Small intestine (tissue), 7 donors: ENCODE measurements around the gene DAPK2. TPM values are rescaled to one million over a fixed set of nuclear protein-coding genes. Genes with fewer than 3 reads are reported as not detected.
A peak's percentile ranks its signal among the peaks of the same experiment; 100 is the strongest.

Experiments used
- DNase-seq, 2 donors: peaks; one replicate each; pipeline versions ENCODE4 v3.0.0 to v3.0.0-alpha.2; 2013
- FAIRE-seq: peaks from 2 replicates; lab custom pipeline; 2012; peaks lifted over from hg19 to GRCh38; lab: Jason Lieb, UNC
- H3K27ac ChIP-seq, 3 donors: one replicate each; pipeline ENCODE4 v1.5.1; 2013; ENCODE audit warnings: low read length in 2 of 3, mild to moderate bottlenecking in 2 of 3, control low read depth in 1 of 3, inconsistent platforms in 1 of 3, low read depth in 1 of 3, moderate library complexity in 1 of 3
- H3K27me3 ChIP-seq, 3 donors: one replicate each; pipeline ENCODE4 v1.6.1; 2013; ENCODE audit warnings: low read length in 3 of 3, inconsistent platforms in 1 of 3; ENCODE audit not compliant: control insufficient read depth in 3 of 3, insufficient read depth in 3 of 3
- H3K36me3 ChIP-seq, 3 donors: one replicate each; pipeline ENCODE4 v1.6.1; 2013; ENCODE audit warnings: low read length in 3 of 3, inconsistent platforms in 1 of 3, low read depth in 1 of 3, mild to moderate bottlenecking in 1 of 3, moderate library complexity in 1 of 3; ENCODE audit not compliant: control insufficient read depth in 3 of 3, insufficient read depth in 2 of 3
- H3K4me1 ChIP-seq, 3 donors: one replicate each; pipeline ENCODE4 v1.6.1; 2013; ENCODE audit warnings: low read length in 2 of 3, inconsistent platforms in 1 of 3, low read depth in 1 of 3, mild to moderate bottlenecking in 1 of 3, moderate library complexity in 1 of 3; ENCODE audit not compliant: control insufficient read depth in 3 of 3, insufficient read depth in 2 of 3
- H3K4me3 ChIP-seq, 3 donors: one replicate each; pipeline ENCODE4 v1.5.1; 2013; ENCODE audit warnings: low read length in 3 of 3, control low read depth in 1 of 3, inconsistent platforms in 1 of 3, low read depth in 1 of 3, mild to moderate bottlenecking in 1 of 3, moderate library complexity in 1 of 3
- H3K9me3 ChIP-seq, 2 donors: one replicate each; pipeline ENCODE4 v1.6.1; 2013; ENCODE audit warnings: low read depth in 1 of 2, low read length in 1 of 2; ENCODE audit not compliant: control insufficient read depth in 2 of 2, insufficient read depth in 1 of 2
- whole genome bisulfite sequencing, 3 donors: extraction: QIAGEN DNeasy Blood & Tissue Kit; methylation state at CpG; one replicate each; pipeline ENCODE4 v1.1.7; 2013; 5-methylcytosine and 5-hydroxymethylcytosine counted together
- polyA plus RNA-seq, 4 donors: library from polyadenylated mRNA; stranded (reverse) in 3 of 4; unstranded in 1 of 4; fragments of 200-250 nt in 3 of 4; fragments of 120-200 nt in 1 of 4; gene quantifications; one replicate each; pipeline versions ENCODE4 v1.2.1 to v1.2.3, GENCODE V29; 2013
- donor health status: healthy with polysubstance abuse.
- donor health status: control.
- donor health status: control.
- donor health status: Bipolar disorder and iron deficiency.
- donor health status: healthy.

The DAPK2 gene
- polyA plus RNA-seq, 4 donors, result 10.3 to 91.6 (median 47.5) TPM

- Histone ChIP-seq H3K4me1 (peaks cover 11 to 12% (median 12%) of the 10 kb centered on the region in 3 donors), H3K27me3 (no peaks in the 10 kb centered on the region), H3K36me3 (peaks cover 0 to 5% (median 0%) of the 10 kb centered on the region in 3 donors), H3K9me3 (no peaks in the 10 kb centered on the region), H3K27ac (no peak overlapping the region), H3K4me3 (no peak overlapping the region)
- FAIRE-seq (no peak), DNase-seq (no peak)
- 92 to 97% (median 92%) methylated on average over 4 of the region's 4 CpGs for WGBS, 3 donors
These were observed 48.4 kb downstream of the DAPK2 start for GRCh38 chr15:63997715-63998442.

GRCh38 chr15:63996794-63997357, 49.4 kb downstream of the DAPK2 start:
- peaks cover 0 to 5% (median 0%) of the 10 kb centered on the region in 3 donors for H3K36me3 ChIP-seq
- no peaks in the 10 kb centered on the region for H3K9me3 ChIP-seq
- no peak for DNase-seq
- H3K27ac ChIP-seq, result no peak overlapping the region
- no peaks in the 10 kb centered on the region for H3K27me3 ChIP-seq
- no peak overlapping the region for H3K4me3 ChIP-seq
- no peak for FAIRE-seq
- peaks cover 11 to 13% (median 12%) of the 10 kb centered on the region in 3 donors for H3K4me1 ChIP-seq
- WGBS, 3 donors, result 84 to 90% (median 88%) methylated on average over 4 of the region's 4 CpGs

GRCh38 chr15:63995789-63996188, 50.5 kb downstream of the DAPK2 start:
- Histone ChIP-seq H3K27ac (no peak overlapping the region), H3K9me3 (no peaks in the 10 kb centered on the region), H3K36me3 (peaks cover 0 to 6% (median 0%) of the 10 kb centered on the region in 3 donors), H3K4me3 (no peak overlapping the region), H3K27me3 (no peaks in the 10 kb centered on the region), H3K4me1 (peaks cover 11 to 13% (median 12%) of the 10 kb centered on the region in 3 donors)
- FAIRE-seq (no peak), DNase-seq (no peak)
- 84 to 100% (median 97%) methylated on average over 1 of the region's 1 CpG for WGBS, 3 donors

- H3K4me1 ChIP-seq, result peaks cover 0 to 11% (median 9%) of the 10 kb centered on the region in 3 donors
- H3K27me3 ChIP-seq, result no peaks in the 10 kb centered on the region
- peak overlapping the region in 1 of 3 donors; percentile 23 for H3K27ac ChIP-seq
- FAIRE-seq (no peak), DNase-seq (no peak)
- peaks cover 0 to 7% (median 0%) of the 10 kb centered on the region in 3 donors for H3K36me3 ChIP-seq
- WGBS, 3 donors, result 45 to 53% (median 45%) methylated on average over 4 of the region's 4 CpGs
- no peaks in the 10 kb centered on the region for H3K9me3 ChIP-seq
- no peak overlapping the region for H3K4me3 ChIP-seq
These were observed 52.1 kb downstream of the DAPK2 start for GRCh38 chr15:63994073-63994600.

- peak in 1 of 2 donors; percentile 58 for DNase-seq
- WGBS, 3 donors, result 12 to 32% (median 29%) methylated on average over 1 of the region's 1 CpG
- H3K27ac ChIP-seq, result peak overlapping the region in 1 of 3 donors; percentile 32
These were observed 54.0 kb downstream of the DAPK2 start for GRCh38 chr15:63992300-63992699.

GRCh38 chr15:63991706-63992105, 54.6 kb downstream of the DAPK2 start:
- Histone ChIP-seq H3K27me3 (no peaks in the 10 kb centered on the region), H3K4me1 (peaks cover 0 to 11% (median 7%) of the 10 kb centered on the region in 3 donors), H3K27ac (peak overlapping the region in 1 of 3 donors; percentile 22), H3K9me3 (no peaks in the 10 kb centered on the region), H3K4me3 (no peak overlapping the region), H3K36me3 (peaks cover 0 to 2% (median 0%) of the 10 kb centered on the region in 3 donors)
- WGBS, 3 donors, result 58 to 83% (median 82%) methylated on average over 3 of the region's 3 CpGs
- DNase-seq (no peak), FAIRE-seq (no peak)

More at GRCh38 chr15:63992300-63992699, 54.0 kb downstream of the DAPK2 start:
- H3K27me3 ChIP-seq, result no peaks in the 10 kb centered on the region
- no peak overlapping the region for H3K4me3 ChIP-seq
- H3K9me3 ChIP-seq, result no peaks in the 10 kb centered on the region
- H3K4me1 ChIP-seq, result peaks cover 0 to 11% (median 9%) of the 10 kb centered on the region in 3 donors
- peaks cover 0 to 2% (median 0%) of the 10 kb centered on the region in 3 donors for H3K36me3 ChIP-seq
- no peak for FAIRE-seq

GRCh38 chr15:63990454-63990853, 55.8 kb downstream of the DAPK2 start:
- FAIRE-seq (no peak), DNase-seq (no peak)
- H3K4me3 ChIP-seq, result no peak overlapping the region
- peaks cover 0 to 2% (median 0%) of the 10 kb centered on the region in 3 donors for H3K36me3 ChIP-seq
- peaks cover 6 to 9% (median 9%) of the 10 kb centered on the region in 3 donors for H3K4me1 ChIP-seq
- H3K27ac ChIP-seq, result peak overlapping the region in 1 of 3 donors; percentile 18
- 66 to 88% (median 75%) methylated on average over 8 of the region's 8 CpGs for WGBS, 3 donors
- no peaks in the 10 kb centered on the region for H3K9me3 ChIP-seq
- H3K27me3 ChIP-seq, result no peaks in the 10 kb centered on the region

- Histone ChIP-seq H3K36me3 (peaks cover 0 to 5% (median 2%) of the 10 kb centered on the region in 3 donors), H3K4me1 (peaks cover 5 to 11% (median 6%) of the 10 kb centered on the region in 3 donors), H3K27me3 (no peaks in the 10 kb centered on the region), H3K4me3 (no peak overlapping the region), H3K9me3 (no peaks in the 10 kb centered on the region), H3K27ac (no peak overlapping the region)
- FAIRE-seq (no peak), DNase-seq (no peak)
- WGBS, 3 donors, result 83 to 89% (median 87%) methylated on average over 4 of the region's 4 CpGs
These were observed 58.4 kb downstream of the DAPK2 start for GRCh38 chr15:63987796-63988378.
